K562 (cell line): Measurements from ENCODE around the gene CD1E. TPM values are rescaled to one million over a fixed set of nuclear protein-coding genes. Genes with fewer than 3 reads are reported as not detected.

Source experiments
- ARID4B ChIP-seq: sonication (generic); formaldehyde crosslinking; IDR thresholded peaks from 2 replicates; pipeline ENCODE4 v1.8.0; 2022; ENCODE audit warnings: mild to moderate bottlenecking, missing genetic modification reagents
- MAFF ChIP-seq: IDR thresholded peaks from 2 replicates; pipeline ENCODE4 v1.6.1; 2012; ENCODE audit warnings: low read length, improper control_type of control experiment
- TAF15 ChIP-seq: fragments of 200-400 bp; formaldehyde crosslinking; IDR thresholded peaks from 2 replicates; pipeline ENCODE4 v1.6.1; 2017; ENCODE audit warnings: mild to moderate bottlenecking, low read depth, low read length, moderate library complexity
- ZC3H11A ChIP-seq: IDR thresholded peaks from 2 replicates; pipeline ENCODE4 v1.6.1; 2012; ENCODE audit warnings: low read depth, low read length, improper control_type of control experiment
- polyA plus RNA-seq, 8 experiments: library from polyadenylated mRNA; depleted of rRNA in 4 of 8; stranded (reverse) in 5 of 8; unstranded in 3 of 8; fragments of >200 nt; fragmentation: Nextera tagmentation in 2 of 8; fragmentation: Illumina TruSeq in 1 of 8; extraction: Ambion mirVana in 2 of 8; extraction: Trizol in 1 of 8; gene quantifications; 2 replicates each; pipeline versions ENCODE4 v1.2.1 to v1.2.3, GENCODE V29; 2011 to 2014; ENCODE audit warnings: inconsistent platforms in 1 of 8, missing spikeins in 1 of 8
- total RNA-seq, 7 experiments: library from RNA; depleted of rRNA in 6 of 7; stranded (reverse); fragments of >200 nt in 6 of 7; fragmentation: Illumina TruSeq in 2 of 7; extraction: Trizol in 2 of 7; gene quantifications; 2 replicates each; pipeline versions ENCODE4 v1.2.1 to v1.2.3, GENCODE V29; 2011 to 2021; ENCODE audit warnings: low replicate concordance in 1 of 7
- TF ChIP-seq, protein P1 (sequence below), 2 experiments: fragments of 450-650 bp; conservative IDR thresholded peaks; 2 replicates each; pipeline ENCODE4 v1.6.1; 2017; ENCODE audit warnings: mild to moderate bottlenecking in 2 of 2, moderate library complexity in 2 of 2

The CD1E gene
- total and polyA plus RNA-seq, 9 of the 15 experiments (the other 6 are each of a cell fraction or from before 2014, with no cell fraction given), result not detected

GRCh38 chr1:158396646-158397045 is 43.0 kb downstream of the CD1E start (continued):
- TF ChIP-seq ARID4B (CRISPR knock-in tag) (no peak), ZC3H11A (no peak), MAFF (no peak), TAF15 (no peak)
- TF ChIP-seq, protein P1, sequence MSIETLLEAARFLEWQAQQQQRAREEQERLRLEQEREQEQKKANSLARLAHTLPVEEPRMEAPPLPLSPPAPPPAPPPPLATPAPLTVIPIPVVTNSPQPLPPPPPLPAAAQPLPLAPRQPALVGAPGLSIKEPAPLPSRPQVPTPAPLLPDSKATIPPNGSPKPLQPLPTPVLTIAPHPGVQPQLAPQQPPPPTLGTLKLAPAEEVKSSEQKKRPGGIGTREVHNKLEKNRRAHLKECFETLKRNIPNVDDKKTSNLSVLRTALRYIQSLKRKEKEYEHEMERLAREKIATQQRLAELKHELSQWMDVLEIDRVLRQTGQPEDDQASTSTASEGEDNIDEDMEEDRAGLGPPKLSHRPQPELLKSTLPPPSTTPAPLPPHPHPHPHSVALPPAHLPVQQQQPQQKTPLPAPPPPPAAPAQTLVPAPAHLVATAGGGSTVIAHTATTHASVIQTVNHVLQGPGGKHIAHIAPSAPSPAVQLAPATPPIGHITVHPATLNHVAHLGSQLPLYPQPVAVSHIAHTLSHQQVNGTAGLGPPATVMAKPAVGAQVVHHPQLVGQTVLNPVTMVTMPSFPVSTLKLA (conservative IDR thresholded peaks at IDR 0.05), result no peak
